D341Med (cell line): ENCODE measurements around the gene RYR2.

Experiments used
- DNase-seq: peaks from one replicate; pipeline ENCODE4 v3.0.0; 2012; ENCODE audit warnings: low spot score

RYR2 gene

GRCh38 chr1:237032029-237032428, 10.0 kb upstream of the RYR2 start:
- DNase-seq = no peak

- DNase-seq = no peak
These were observed 8.9 kb upstream of the RYR2 start for GRCh38 chr1:237033061-237033460.

- no peak for DNase-seq
These were observed 8.2 kb upstream of the RYR2 start for GRCh38 chr1:237033804-237034203.

- DNase-seq = no peak
These were observed 6.2 kb upstream of the RYR2 start for GRCh38 chr1:237035759-237036158.

GRCh38 chr1:237038211-237038610, 3.8 kb upstream of the RYR2 start:
- DNase-seq = no peak

- no peak for DNase-seq
These were observed 1.2 kb upstream of the RYR2 start for GRCh38 chr1:237040823-237041222.

GRCh38 chr1:237041461-237041794, 556 bp upstream of the RYR2 start:
- no peak for DNase-seq

- no peak for DNase-seq
These were observed 525 bp downstream of the RYR2 start for GRCh38 chr1:237042526-237042891.

- peak; percentile 63 for DNase-seq
These were observed 1.1 kb downstream of the RYR2 start for GRCh38 chr1:237042892-237043576.

- DNase-seq = no peak
These were observed 2.1 kb downstream of the RYR2 start for GRCh38 chr1:237043846-237044636.

GRCh38 chr1:237045278-237046016, 3.5 kb downstream of the RYR2 start:
- DNase-seq = no peak

GRCh38 chr1:237048803-237049202, 6.8 kb downstream of the RYR2 start:
- no peak for DNase-seq

- DNase-seq = no peak
These were observed 8.2 kb downstream of the RYR2 start for GRCh38 chr1:237050185-237050584.

GRCh38 chr1:237050915-237051314, 8.9 kb downstream of the RYR2 start:
- DNase-seq = no peak

GRCh38 chr1:237054313-237054712, 12.3 kb downstream of the RYR2 start:
- no peak for DNase-seq

- DNase-seq = no peak
These were observed 16.5 kb downstream of the RYR2 start for GRCh38 chr1:237058470-237058869.

- no peak for DNase-seq
These were observed 17.3 kb downstream of the RYR2 start for GRCh38 chr1:237059244-237059643.

GRCh38 chr1:237062976-237063375, 21.0 kb downstream of the RYR2 start:
- no peak for DNase-seq

GRCh38 chr1:237065903-237066302, 23.9 kb downstream of the RYR2 start:
- DNase-seq = no peak

GRCh38 chr1:237070519-237070918, 28.5 kb downstream of the RYR2 start:
- DNase-seq = no peak

GRCh38 chr1:237071641-237072420, 29.8 kb downstream of the RYR2 start:
- DNase-seq = no peak

- no peak for DNase-seq
These were observed 32.6 kb downstream of the RYR2 start for GRCh38 chr1:237074371-237075117.
